ENCODE measurements around the gene PSMB10.
"Not testable (repeated sequence)": the region's sequence is repeated elsewhere in the genome, so short reads cannot be mapped to it uniquely, and the experiment has no call there.

Gene PSMB10

GRCh38 chr16:67936124-67936879 lies at the start of gene PSMB10:
TSS of gene PSMB10 (minus strand) at chr16:67936850. CDS start at chr16:67936749, 101 bp downstream.
- DNase-seq (ENCODE audit: low spot score): peak; percentile 80

DNA sequence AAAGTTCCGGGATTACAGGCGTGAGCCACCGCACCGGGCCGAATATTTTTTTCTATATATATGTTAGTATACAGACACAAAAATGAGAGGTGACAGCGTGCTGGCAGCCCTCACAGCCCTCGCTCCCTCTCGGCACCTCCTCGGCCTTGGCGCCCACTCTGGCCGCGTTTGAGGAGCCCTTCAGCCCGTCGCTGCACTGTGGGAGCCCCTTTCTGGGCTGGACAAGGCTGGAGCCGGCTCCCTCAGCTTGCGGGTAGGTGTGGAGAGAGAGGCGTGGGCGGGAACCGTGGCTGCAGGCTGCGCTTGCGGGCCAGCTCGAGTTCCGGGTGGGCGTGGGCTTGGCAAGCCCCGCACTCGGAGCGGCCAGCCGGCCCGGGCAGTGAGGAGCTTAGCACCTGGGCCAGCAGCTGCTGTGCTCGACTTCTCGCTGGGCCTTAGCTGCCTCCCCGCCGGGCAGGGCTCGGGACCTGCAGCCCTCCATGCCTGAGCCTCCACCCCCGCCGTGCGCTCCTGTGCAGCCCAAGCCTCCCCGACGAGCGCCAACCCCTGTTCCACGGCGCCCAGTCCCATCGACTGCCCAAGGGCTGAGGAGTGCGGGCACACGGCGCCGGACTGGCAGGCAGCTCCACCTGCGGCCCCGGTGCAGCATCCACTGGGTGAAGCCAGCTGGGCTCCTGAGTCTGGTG lies 45.5 kb upstream of the PSMB10 start:
- no peak for DNase-seq (ENCODE audit: low spot score)

- DNase-seq (ENCODE audit: low spot score): no peak
Observed at GRCh38 chr16:67979955-67980678, 43.5 kb upstream of the PSMB10 start, which contains the start of gene DPEP3. TSS of gene DPEP3 (minus strand) at chr16:67980499. CDS start at chr16:67980380, 119 bp downstream.

DNA sequence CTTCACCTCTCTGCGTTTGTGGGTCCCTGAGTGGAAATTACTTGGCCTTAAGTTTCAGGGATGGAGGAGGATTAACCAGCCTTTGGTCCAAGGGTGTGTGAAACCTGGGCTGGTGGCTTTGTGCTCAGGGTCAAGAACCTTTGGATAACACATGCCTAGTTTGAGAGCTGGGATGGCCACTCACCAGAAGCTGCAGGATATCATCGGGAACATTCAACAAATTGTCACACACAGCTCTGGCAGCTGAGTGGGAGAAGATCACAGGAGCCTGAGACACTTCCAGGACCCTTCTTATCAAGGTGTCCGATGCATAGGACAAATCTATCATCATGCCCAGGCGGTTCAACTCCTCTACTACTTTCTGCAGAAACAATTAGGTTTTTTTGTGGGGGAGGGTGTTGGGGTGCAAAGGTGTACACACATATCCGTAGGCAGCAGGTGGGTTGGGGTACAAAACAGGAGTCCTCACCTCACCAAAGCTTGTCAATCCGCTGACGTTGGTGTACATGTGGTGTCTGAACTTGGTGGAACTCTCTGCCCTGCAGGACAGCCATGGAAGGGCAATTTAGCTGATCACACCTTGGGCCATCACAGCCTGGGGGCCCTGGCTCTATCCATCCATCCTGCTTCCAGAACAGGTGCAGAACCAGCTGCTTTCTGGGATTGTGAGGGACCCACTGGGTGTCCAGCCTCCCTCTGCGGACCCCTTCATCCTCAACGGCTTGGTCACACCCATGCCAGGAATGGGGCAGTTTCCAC lies 41.0 kb upstream of the PSMB10 start:
- DNase-seq (ENCODE audit: low spot score): no peak

DNA sequence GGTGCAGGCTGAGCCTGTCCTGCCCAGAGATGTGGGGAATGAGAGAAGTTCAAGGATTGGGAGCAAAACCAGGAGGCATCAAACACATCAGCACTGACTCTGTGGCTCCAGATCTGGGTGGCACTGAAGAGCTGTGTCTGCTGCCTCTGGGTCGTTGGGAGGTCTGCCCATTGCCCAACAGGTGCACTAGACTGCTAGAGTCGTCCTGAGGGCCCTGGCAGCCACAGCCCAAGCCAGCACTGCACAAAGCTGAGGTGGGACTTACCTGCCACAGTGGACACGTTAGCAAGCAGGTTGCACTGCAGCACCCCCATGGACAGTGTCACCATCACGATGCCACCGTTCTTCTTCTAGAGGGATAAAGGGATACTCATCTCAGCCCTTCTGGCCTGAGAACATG lies 40.4 kb upstream of the PSMB10 start:
- no peak for DNase-seq (ENCODE audit: low spot score)

DNA sequence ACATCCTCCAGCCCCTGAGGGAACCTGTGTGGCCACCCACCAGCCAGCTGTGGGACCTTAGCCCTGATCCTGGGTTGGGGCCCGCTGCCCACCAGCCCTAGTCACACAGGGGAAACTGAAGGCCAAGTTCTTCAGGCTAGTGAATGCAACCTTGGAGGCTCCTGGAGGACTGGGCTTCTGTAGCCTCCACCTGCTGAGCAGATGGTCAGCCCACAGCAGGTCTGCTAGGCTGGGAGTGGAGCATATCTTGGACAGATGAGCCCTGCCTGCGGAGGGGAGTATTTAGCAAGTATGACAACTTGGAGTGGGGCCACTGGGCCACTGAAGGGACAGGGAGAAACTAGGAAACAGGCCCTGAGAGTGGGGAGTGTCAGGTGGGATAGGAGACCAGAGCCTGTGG lies 39.6 kb upstream of the PSMB10 start:
- DNase-seq (ENCODE audit: low spot score): no peak

DNA sequence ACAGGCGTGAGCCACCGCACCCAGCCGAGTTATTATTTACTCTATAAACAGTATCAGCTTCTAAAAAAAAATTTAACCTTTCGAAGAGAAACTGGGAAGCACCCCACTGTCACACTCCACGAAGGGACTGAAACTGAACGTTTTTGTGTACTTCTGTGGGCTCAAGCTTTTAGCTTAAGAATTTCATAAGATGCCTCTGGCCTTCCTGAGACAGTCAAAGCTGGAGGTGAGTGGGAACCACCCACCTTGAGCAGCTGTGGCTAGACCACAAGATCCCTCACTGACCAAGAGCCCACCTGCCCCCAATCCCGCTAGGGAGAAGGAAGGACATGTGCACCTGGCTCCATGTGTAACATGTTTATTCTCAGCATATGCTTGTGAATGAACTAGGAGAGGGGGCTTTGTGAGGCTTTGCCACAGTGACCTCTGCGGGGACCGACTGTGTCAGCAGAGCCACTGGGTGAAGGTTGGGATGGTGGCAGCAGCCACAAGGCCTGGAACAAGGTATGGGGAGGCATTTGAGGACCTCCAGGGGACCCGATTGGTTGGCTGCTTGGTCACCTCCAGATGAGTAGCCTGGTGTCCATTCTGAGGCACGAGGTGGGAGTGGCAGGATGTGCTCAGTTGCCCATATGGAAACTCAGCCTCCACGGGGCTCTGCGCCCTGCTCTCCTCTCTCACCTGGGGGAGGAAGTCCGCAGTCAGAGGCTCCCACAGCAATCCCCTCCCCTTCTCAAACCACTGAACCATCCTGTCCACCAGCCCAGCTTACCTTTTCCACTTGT lies 38.9 kb upstream of the PSMB10 start:
- no peak for DNase-seq (ENCODE audit: low spot score)

GRCh38 chr16:67972285-67972684 lies 35.6 kb upstream of the PSMB10 start:
- DNase-seq (ENCODE audit: low spot score): not testable (repeated sequence)

DNA sequence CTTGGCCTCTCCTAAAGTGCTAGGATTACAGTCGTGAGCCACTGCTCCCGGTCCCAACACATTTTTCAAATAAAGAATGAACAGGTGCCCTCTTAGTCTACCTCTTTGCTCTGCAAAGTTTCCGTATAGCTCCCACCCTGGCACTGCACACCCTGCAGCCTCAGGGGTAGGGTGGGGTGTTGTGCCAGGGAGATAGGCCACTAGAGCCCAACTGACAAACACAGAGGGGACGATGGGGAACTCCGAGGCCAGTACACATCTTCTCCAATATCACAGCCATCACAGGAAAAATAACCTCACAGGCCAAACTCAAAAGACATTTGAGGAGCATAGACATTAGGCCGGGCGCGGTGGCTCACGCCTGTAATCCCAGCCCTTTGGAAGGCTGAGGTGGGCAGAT lies 34.5 kb upstream of the PSMB10 start:
- DNase-seq (ENCODE audit: low spot score): no peak

- DNase-seq (ENCODE audit: low spot score): no peak
Observed at GRCh38 chr16:67969254-67970039, 32.8 kb upstream of the PSMB10 start.

GRCh38 chr16:67968400-67969253 lies 32.0 kb upstream of the PSMB10 start, which contains the start of gene SLC12A4:
TSS of gene SLC12A4 (minus strand) at chr16:67968637. CDS start at chr16:67968553, 84 bp downstream.
- DNase-seq (ENCODE audit: low spot score): peak; percentile 88

GRCh38 chr16:67967958-67968399 lies 31.3 kb upstream of the PSMB10 start:
- DNase-seq (ENCODE audit: low spot score): peak; percentile 31

DNA sequence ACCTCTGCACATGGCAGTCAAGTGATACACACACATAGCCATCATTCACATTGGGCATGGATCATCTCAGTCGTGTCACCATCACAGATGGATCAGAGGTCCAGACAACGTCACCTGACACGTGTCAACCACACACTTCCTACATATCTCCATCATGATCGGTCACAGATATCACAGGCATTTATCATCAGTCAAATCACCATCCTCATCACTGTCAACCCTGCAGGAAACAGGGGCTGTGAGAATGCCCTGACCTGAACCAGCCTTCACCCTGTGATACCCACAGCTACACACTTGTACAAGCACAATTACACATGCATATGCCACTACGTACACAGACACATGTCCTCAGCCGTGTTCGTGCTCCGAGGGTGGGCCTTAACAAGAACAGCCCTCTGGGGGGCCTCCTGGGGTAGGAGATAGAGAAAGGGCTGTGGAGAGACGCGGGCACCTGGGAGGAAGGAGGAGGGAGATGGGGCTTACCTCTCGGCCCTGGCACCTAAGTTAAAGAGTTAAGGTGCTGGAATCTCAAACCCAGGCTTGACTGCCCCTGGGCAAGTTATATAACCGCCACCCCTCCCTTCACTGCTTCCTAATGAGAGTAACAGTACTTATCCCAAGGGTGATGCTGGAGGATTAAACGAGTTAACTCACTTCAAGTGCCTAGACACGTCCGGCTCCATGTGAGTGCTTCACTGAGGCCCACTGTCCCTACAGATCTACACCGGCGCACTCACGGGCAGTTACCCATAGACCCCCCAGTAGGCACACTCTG lies 30.7 kb upstream of the PSMB10 start:
- DNase-seq (ENCODE audit: low spot score): peak; percentile 49

GRCh38 chr16:67966549-67967182 lies 30.0 kb upstream of the PSMB10 start:
- peak; percentile 28 for DNase-seq (ENCODE audit: low spot score)

GRCh38 chr16:67965668-67966548 lies 29.3 kb upstream of the PSMB10 start:
- no peak for DNase-seq (ENCODE audit: low spot score)

GRCh38 chr16:67964477-67965131 lies 28.0 kb upstream of the PSMB10 start:
- no peak for DNase-seq (ENCODE audit: low spot score)

All from kidney tubule cell (primary cell).